Measurements from ENCODE around the gene ARSH.

DNA sequence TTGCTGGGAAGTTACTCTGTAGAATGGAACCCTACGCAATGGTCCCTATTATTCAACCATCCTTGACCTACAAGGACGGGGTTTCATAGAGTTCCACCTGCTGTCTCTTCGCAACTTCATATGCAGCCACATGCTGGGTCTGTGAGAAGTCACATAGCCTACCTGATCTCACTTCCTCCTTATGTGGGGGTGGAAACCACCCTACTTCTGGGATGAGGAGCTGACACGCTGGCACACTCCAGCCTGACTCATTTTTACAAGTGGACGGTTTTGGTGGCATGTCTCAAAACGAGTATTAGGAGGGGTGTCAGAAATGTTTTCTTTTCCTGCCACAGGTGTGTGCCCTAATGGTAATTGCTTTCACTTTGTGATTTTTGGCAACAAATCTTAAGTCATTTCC lies 40.4 kb upstream of the ARSH start:
- TF ChIP-seq BHLHE40 (IDR thresholded peaks at IDR 0.05; ENCODE audit: borderline replicate concordance) (no peak), L3MBTL2 (conservative IDR thresholded peaks at IDR 0.05) (no peak), ZNF384 (IDR thresholded peaks at IDR 0.05) (no peak)
